Ascending aorta (tissue), 2 donors: ENCODE data around the gene RASGRP2. TPM values are rescaled to one million over a fixed set of nuclear protein-coding genes. Genes with fewer than 3 reads are reported as not detected.

Experiments
- DNase-seq, 2 donors: peaks; one replicate each; pipeline ENCODE4 v3.0.0-alpha.2; 2019; ENCODE audit warnings: low spot score in 2 of 2
- H3K27ac ChIP-seq, 2 donors: fragments of 200-600 bp; sonication (generic); one replicate each; pipeline ENCODE4 v1.5.1; 2016 to 2017; ENCODE audit warnings: mild to moderate bottlenecking in 1 of 2
- H3K27me3 ChIP-seq: fragments of 200-600 bp; sonication (generic); one replicate; pipeline ENCODE4 v1.5.1; 2017
- H3K36me3 ChIP-seq, 2 donors: fragments of 200-600 bp; sonication (generic); one replicate each; pipeline ENCODE4 v1.5.1; 2016
- H3K4me1 ChIP-seq, 2 donors: fragments of 200-600 bp; sonication (generic); one replicate each; pipeline ENCODE4 v1.5.1; 2016 to 2017; ENCODE audit warnings: mild to moderate bottlenecking in 1 of 2
- H3K4me3 ChIP-seq, 2 donors: fragments of 200-600 bp; sonication (generic); one replicate each; pipeline ENCODE4 v1.5.1; 2016 to 2017; ENCODE audit warnings: mild to moderate bottlenecking in 1 of 2
- H3K9me3 ChIP-seq, 2 donors: fragments of 200-600 bp; sonication (generic); one replicate each; pipeline ENCODE4 v1.5.1; 2016
- intact Hi-C: fragments of 100-400 bp; cut with DNase I; formaldehyde crosslinking; loops from one replicate; pipeline ENCODE4 v1.15.1; 2023
- total RNA-seq: library from RNA; depleted of rRNA; stranded (reverse); fragments of >200 nt; gene quantifications from one replicate; pipeline ENCODE4 v1.1.0, GENCODE V29; 2016
- TF ChIP-seq, protein P1 (sequence below), 3 experiments: fragments of 200-600 bp in 2 of 3; fragments of 450-650 bp in 1 of 3; sonication (generic) in 2 of 3; IDR thresholded peaks; one replicate each; pipeline ENCODE4 v1.5.1; 2016 to 2019; ENCODE audit warnings: antibody characterized with exemption in 3 of 3, mild to moderate bottlenecking in 1 of 3, moderate library complexity in 1 of 3

Gene RASGRP2
- total RNA-seq, 1 donor from 2014 or later = 44.2 TPM

DNA sequence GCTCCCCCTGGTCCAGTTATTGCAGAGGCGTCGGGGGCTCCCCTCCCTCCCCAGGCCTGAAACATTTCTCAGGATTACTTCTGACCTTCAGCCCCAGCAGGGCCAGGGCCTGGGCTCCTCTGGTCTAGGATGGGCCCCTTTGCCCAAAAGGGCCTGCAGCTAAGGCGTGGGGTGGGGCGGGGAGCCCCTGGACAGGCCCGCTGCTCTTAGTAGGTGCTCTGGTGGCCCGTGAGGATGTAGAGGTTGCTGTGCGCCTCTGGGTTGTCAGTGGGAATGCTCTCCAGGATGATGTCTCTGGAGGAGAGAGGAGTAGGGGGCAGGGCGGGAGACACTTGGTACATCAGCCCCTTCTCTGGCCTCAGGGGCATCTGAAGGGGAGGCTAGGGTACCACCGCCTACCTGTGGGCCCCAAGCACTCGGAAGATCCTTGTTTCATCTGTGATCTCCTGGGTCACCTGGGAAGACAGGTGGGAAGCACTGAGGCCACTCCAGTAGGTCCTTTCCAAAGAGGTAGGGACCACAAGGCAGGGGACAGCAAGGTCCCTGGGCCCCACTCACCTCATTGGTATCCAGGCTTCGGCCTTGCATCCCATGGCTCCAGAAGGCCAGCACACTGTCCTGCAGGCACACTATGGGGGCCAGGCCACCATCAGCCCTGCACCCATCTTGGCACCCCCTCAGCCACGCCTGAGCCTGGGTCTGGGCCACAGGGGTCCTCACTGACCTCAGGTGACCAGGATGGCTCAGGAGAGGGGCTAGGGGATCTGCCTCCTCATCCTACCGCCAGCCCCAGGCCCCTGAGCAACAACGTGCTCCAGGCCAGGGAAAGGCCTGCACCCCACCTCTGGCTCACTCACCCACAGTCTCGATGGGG, 45.6 kb upstream of the RASGRP2 start:
- Histone ChIP-seq H3K27ac (no peak overlapping the region), H3K36me3 (peaks cover 17 to 34% of the 10 kb centered on the region in 2 donors), H3K4me3 (no peak overlapping the region), H3K4me1 (no peaks in the 10 kb centered on the region), H3K27me3 (no peaks in the 10 kb centered on the region), H3K9me3 (no peaks in the 10 kb centered on the region)
- DNase-seq = peak in 1 of 2 donors; percentile 55
- intact Hi-C loops = no loop called here
- TF ChIP-seq, protein P1, sequence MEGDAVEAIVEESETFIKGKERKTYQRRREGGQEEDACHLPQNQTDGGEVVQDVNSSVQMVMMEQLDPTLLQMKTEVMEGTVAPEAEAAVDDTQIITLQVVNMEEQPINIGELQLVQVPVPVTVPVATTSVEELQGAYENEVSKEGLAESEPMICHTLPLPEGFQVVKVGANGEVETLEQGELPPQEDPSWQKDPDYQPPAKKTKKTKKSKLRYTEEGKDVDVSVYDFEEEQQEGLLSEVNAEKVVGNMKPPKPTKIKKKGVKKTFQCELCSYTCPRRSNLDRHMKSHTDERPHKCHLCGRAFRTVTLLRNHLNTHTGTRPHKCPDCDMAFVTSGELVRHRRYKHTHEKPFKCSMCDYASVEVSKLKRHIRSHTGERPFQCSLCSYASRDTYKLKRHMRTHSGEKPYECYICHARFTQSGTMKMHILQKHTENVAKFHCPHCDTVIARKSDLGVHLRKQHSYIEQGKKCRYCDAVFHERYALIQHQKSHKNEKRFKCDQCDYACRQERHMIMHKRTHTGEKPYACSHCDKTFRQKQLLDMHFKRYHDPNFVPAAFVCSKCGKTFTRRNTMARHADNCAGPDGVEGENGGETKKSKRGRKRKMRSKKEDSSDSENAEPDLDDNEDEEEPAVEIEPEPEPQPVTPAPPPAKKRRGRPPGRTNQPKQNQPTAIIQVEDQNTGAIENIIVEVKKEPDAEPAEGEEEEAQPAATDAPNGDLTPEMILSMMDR (IDR thresholded peaks at IDR 0.05) = no peak

DNA sequence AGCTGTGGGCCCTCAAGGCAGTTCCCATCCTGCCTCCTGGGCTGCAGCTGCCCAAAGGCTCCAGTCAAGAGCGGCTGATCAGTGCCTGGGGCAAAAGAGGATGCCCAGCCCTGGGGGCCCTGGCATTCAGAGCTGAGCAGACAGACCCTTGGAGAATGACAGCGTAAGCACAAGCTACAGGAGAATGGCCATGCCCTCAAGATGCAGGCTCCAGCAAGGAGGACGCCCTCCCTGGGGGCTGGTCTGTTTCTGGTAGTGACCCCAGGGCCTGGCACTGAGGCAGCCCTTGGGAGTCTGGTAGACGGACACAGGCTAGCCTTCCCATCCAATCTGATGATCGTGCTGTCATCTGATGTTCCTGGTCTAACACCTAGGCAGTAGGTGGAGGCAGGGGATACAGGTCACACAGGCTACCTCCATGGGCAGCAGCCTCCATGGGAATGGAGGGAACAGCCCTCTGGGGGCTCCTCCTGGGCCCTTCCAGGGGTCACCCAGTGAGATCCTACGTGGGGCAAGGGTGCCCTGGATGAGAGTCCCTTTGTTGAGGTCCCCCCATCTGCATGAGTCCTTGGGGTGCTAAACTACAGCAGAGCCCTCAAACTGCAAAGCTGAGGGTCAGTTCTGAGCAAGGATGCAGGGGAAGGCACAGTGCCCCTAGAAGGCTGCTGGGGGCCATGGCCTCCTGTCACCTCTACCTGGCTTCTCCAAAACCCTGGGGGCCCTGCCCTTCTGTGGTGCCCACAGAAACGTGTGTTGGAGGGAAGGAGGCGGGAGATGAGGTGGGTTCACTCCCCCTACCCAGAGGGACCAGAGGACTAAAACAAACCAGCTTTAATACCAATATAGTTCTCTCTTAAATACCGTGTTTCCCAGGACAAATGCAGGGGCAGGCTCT, 44.6 kb upstream of the RASGRP2 start:
- no peaks in the 10 kb centered on the region for H3K27me3 ChIP-seq
- H3K36me3 ChIP-seq = peaks cover 17 to 34% of the 10 kb centered on the region in 2 donors
- DNase-seq = peak in 1 of 2 donors; percentile 45
- TF ChIP-seq, protein P1 (IDR thresholded peaks at IDR 0.05) = no peak
- H3K4me3 ChIP-seq = no peak overlapping the region
- intact Hi-C loops = no loop called here
- H3K27ac ChIP-seq = no peak overlapping the region
- H3K4me1 ChIP-seq = no peaks in the 10 kb centered on the region
- H3K9me3 ChIP-seq = no peaks in the 10 kb centered on the region

DNA sequence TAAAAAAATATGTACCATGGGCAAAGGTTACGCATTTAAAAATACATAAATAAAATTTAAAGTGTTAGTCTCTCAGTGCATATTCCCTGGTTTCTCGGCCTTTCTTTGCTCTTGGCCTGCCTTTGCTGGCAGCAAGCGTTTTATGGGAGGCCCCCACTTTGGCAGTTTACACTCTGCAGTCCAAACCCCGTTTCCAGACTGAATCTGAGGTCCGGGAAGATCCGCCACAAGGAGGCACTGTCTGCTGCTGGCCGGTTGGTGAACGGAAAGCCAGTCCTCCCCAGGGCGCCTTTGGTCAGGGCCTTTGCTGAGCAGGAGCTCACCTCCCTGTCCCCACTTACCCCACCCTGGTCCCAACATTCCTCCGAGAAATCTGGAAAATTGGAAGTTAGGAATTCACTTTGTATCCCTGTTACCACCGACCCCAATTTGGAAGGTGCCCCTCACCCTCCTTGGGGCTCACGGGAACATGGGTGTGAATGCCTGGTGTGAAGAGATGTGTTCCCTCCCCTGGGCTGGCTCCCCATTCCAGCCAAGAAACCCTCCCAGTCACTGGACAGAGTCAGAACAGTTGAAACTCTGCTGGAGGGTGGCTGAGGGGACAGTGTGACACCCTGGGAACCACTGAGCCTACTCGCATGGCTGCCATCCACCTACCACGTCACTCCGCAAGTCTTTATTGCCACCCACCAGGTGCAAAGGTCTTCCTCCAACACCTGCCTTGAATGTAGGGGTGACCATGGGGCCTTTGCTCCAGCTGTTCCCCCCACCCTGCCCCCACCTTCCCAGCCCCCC, 43.8 kb upstream of the RASGRP2 start:
- H3K9me3 ChIP-seq = no peaks in the 10 kb centered on the region
- H3K36me3 ChIP-seq = peaks cover 17 to 34% of the 10 kb centered on the region in 2 donors
- peak in 1 of 2 donors; percentile 71 for DNase-seq
- intact Hi-C loops = no loop called here
- no peaks in the 10 kb centered on the region for H3K27me3 ChIP-seq
- no peak overlapping the region for H3K4me3 ChIP-seq
- H3K27ac ChIP-seq = no peak overlapping the region
- TF ChIP-seq, protein P1 (IDR thresholded peaks at IDR 0.05) = peak; percentile 43 to 60 (median 45)
- H3K4me1 ChIP-seq = no peaks in the 10 kb centered on the region

DNA sequence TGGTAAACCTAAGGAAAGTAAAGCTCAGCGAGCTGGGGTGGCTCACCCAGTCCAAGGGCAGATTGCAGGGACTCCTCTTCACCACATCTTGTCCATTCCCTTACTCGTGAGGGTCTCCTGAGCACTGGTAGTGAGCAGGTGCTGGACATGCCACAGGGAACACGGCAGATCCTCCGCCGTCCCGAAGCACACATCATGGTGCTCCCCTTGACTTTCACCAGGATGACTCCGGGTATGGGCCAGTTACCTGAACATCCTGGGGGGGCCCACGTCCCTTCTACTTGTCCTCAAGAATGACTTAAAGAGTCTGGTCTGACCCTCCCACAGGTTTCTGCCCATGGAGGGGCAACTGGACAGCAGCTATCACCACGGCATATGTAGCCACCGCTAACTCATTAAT, 42.4 kb upstream of the RASGRP2 start:
- Histone ChIP-seq H3K9me3 (no peaks in the 10 kb centered on the region), H3K36me3 (peaks cover 14 to 30% of the 10 kb centered on the region in 2 donors), H3K27me3 (no peaks in the 10 kb centered on the region), H3K27ac (no peak overlapping the region), H3K4me1 (no peaks in the 10 kb centered on the region), H3K4me3 (no peak overlapping the region)
- peak in 1 of 2 donors; percentile 46 for DNase-seq
- TF ChIP-seq, protein P1 (IDR thresholded peaks at IDR 0.05) = no peak
- intact Hi-C loops = no loop called here
